IPS-20b (cell line): ENCODE measurements around the gene FGD6.

ENCODE experiments used
- H3K27ac ChIP-seq: one replicate; pipeline ENCODE4 v1.5.1; 2013; ENCODE audit warnings: low read length
- H3K27me3 ChIP-seq: 2 replicates; pipeline ENCODE4 v1.6.1; 2013; ENCODE audit warnings: mild to moderate bottlenecking, low read length, inconsistent platforms; ENCODE audit not compliant: insufficient read depth
- H3K36me3 ChIP-seq: 2 replicates; pipeline ENCODE4 v1.6.1; 2013; ENCODE audit warnings: low read depth, mild to moderate bottlenecking, inconsistent platforms, low read length, moderate library complexity; ENCODE audit not compliant: insufficient read depth
- H3K4me1 ChIP-seq: 2 replicates; pipeline ENCODE4 v1.6.1; 2013; ENCODE audit warnings: mild to moderate bottlenecking, control low read depth, inconsistent platforms, low read length, moderate library complexity; ENCODE audit not compliant: insufficient read depth
- H3K4me3 ChIP-seq: 2 replicates; pipeline ENCODE4 v1.5.1; 2013; ENCODE audit warnings: mild to moderate bottlenecking, low read length, inconsistent platforms
- H3K9ac ChIP-seq: 2 replicates; pipeline ENCODE4 v1.6.1; 2013; ENCODE audit warnings: low read depth, mild to moderate bottlenecking, inconsistent platforms, low read length, moderate library complexity
- H3K9me3 ChIP-seq: 2 replicates; pipeline ENCODE4 v1.6.1; 2013; ENCODE audit warnings: mild to moderate bottlenecking, low read depth, low read length, inconsistent platforms; ENCODE audit not compliant: insufficient read depth

Gene FGD6

GRCh38 chr12:95231190-95231589 lies 13.9 kb upstream of the FGD6 start:
- no peaks in the 10 kb centered on the region for H3K4me1 ChIP-seq
- no peak overlapping the region for H3K27ac ChIP-seq
- 0 out of 2 replicates have a peak, but pooled peaks cover 8% of the 10 kb centered on the region for H3K36me3 ChIP-seq
- H3K9me3 ChIP-seq: no peaks in the 10 kb centered on the region
- no peaks in the 10 kb centered on the region for H3K27me3 ChIP-seq
- H3K9ac ChIP-seq: no peak overlapping the region; the same call in 1 of the 2 replicates
- H3K4me3 ChIP-seq: no peak overlapping the region

GRCh38 chr12:95230313-95230712 lies 13.0 kb upstream of the FGD6 start:
- 0 out of 2 replicates have a peak, but pooled peaks cover 8% of the 10 kb centered on the region for H3K36me3 ChIP-seq
- H3K4me1 ChIP-seq: no peaks in the 10 kb centered on the region
- no peaks in the 10 kb centered on the region for H3K9me3 ChIP-seq
- no peaks in the 10 kb centered on the region for H3K27me3 ChIP-seq
- H3K27ac ChIP-seq: no peak overlapping the region
- no peak overlapping the region for H3K9ac ChIP-seq
- H3K4me3 ChIP-seq: no peak overlapping the region

GRCh38 chr12:95229636-95230035 lies 12.4 kb upstream of the FGD6 start:
- Histone ChIP-seq H3K36me3 (peaks cover 12% of the 10 kb centered on the region; the same call in 1 of the 2 replicates), H3K4me3 (no peak overlapping the region)

GRCh38 chr12:95228617-95229016 lies 11.3 kb upstream of the FGD6 start:
- Histone ChIP-seq H3K9me3 (no peaks in the 10 kb centered on the region), H3K9ac (no peak overlapping the region), H3K27ac (no peak overlapping the region), H3K4me3 (no peak overlapping the region), H3K4me1 (0 out of 2 replicates have a peak, but pooled peaks cover 5% of the 10 kb centered on the region), H3K27me3 (no peaks in the 10 kb centered on the region), H3K36me3 (peaks cover 11% of the 10 kb centered on the region; the same call in 1 of the 2 replicates)

More at GRCh38 chr12:95229636-95230035, 12.4 kb upstream of the FGD6 start:
- Histone ChIP-seq H3K9ac (no peak overlapping the region), H3K27ac (no peak overlapping the region), H3K9me3 (no peaks in the 10 kb centered on the region), H3K27me3 (no peaks in the 10 kb centered on the region), H3K4me1 (0 out of 2 replicates have a peak, but pooled peaks cover under 1% of the 10 kb centered on the region)

- Histone ChIP-seq H3K9me3 (no peaks in the 10 kb centered on the region), H3K9ac (no peak overlapping the region), H3K27ac (no peak overlapping the region), H3K27me3 (no peaks in the 10 kb centered on the region), H3K4me3 (no peak overlapping the region), H3K4me1 (0 out of 2 replicates have a peak, but pooled peaks cover 5% of the 10 kb centered on the region), H3K36me3 (peaks cover 11% of the 10 kb centered on the region; the same call in 1 of the 2 replicates)
These were observed 10.6 kb upstream of the FGD6 start for GRCh38 chr12:95227818-95228356.

- H3K36me3 ChIP-seq: peaks cover 11% of the 10 kb centered on the region; the same call in 1 of the 2 replicates
- no peak overlapping the region for H3K4me3 ChIP-seq
- H3K27ac ChIP-seq: no peak overlapping the region
- no peaks in the 10 kb centered on the region for H3K9me3 ChIP-seq
- H3K9ac ChIP-seq: no peak overlapping the region
- 0 out of 2 replicates have a peak, but pooled peaks cover 5% of the 10 kb centered on the region for H3K4me1 ChIP-seq
- H3K27me3 ChIP-seq: no peaks in the 10 kb centered on the region
These were observed 8.5 kb upstream of the FGD6 start for GRCh38 chr12:95225645-95226212.

GRCh38 chr12:95224202-95225170 lies 7.2 kb upstream of the FGD6 start:
- Histone ChIP-seq H3K9ac (no peak overlapping the region), H3K9me3 (no peaks in the 10 kb centered on the region), H3K27me3 (no peaks in the 10 kb centered on the region), H3K36me3 (peaks cover 11% of the 10 kb centered on the region; the same call in 1 of the 2 replicates), H3K27ac (no peak overlapping the region), H3K4me3 (no peak overlapping the region), H3K4me1 (peaks cover 7% of the 10 kb centered on the region; the same call in 1 of the 2 replicates)

GRCh38 chr12:95220726-95221125 lies 3.5 kb upstream of the FGD6 start:
- Histone ChIP-seq H3K9ac (no peak overlapping the region), H3K9me3 (no peaks in the 10 kb centered on the region), H3K4me1 (peaks cover 11% of the 10 kb centered on the region; the same call in 1 of the 2 replicates), H3K4me3 (no peak overlapping the region), H3K27ac (no peak overlapping the region), H3K27me3 (no peaks in the 10 kb centered on the region), H3K36me3 (peaks cover 11% of the 10 kb centered on the region; the same call in 1 of the 2 replicates)

GRCh38 chr12:95220190-95220589 lies 2.9 kb upstream of the FGD6 start:
- Histone ChIP-seq H3K9ac (no peak overlapping the region), H3K27ac (no peak overlapping the region), H3K4me3 (peak overlapping the region; percentile 94; the same call in 1 of the 2 replicates), H3K4me1 (peaks cover 16% of the 10 kb centered on the region; the same call in 1 of the 2 replicates), H3K36me3 (peaks cover 11% of the 10 kb centered on the region; the same call in 1 of the 2 replicates), H3K27me3 (no peaks in the 10 kb centered on the region), H3K9me3 (no peaks in the 10 kb centered on the region)

- peak overlapping the region; percentile 92 for H3K9ac ChIP-seq
- H3K4me3 ChIP-seq: peak overlapping the region; percentile 94
- no peaks in the 10 kb centered on the region for H3K36me3 ChIP-seq
- H3K4me1 ChIP-seq: peaks cover 16% of the 10 kb centered on the region; the same call in 1 of the 2 replicates
- peak overlapping the region; percentile 62 for H3K27ac ChIP-seq
- H3K27me3 ChIP-seq: no peaks in the 10 kb centered on the region
- no peaks in the 10 kb centered on the region for H3K9me3 ChIP-seq
These were observed 1.2 kb upstream of the FGD6 start for GRCh38 chr12:95218150-95219133.
